Activated naive CD8-positive, alpha-beta T cell treated with anti-CD3 and anti-CD28 coated beads, Interleukin-2, amount 10 ng/mL, durations not matched to agents 7 days and 5 days (primary cell): ENCODE data around the gene IFI44. TPM values are rescaled to one million over a fixed set of nuclear protein-coding genes. Genes with fewer than 3 reads are reported as not detected.

Experiments used
- ATAC-seq: fragments of 150-1000 bp; cut with Tn5 transposase; one replicate; pipeline ENCODE4 v1.10.0; 2021; ENCODE audit warnings: low read depth, moderate library complexity
- POLR2A ChIA-PET: fragments of 350-600 bp; sonication (Branson Sonifier 250); formaldehyde crosslinking; loops from one replicate; lab custom pipeline; 2021; ENCODE audit warnings: antibody characterized with exemption; lab: Charles Lee
- DNase-seq: peaks from one replicate; pipeline ENCODE4 v3.0.0; 2021
- H3K27ac Mint-ChIP-seq: one replicate; pipeline ENCODE4 v1.8.0; 2022; ENCODE audit warnings: mild to moderate bottlenecking, mixed read lengths
- H3K27me3 Mint-ChIP-seq: one replicate; pipeline ENCODE4 v1.8.0; 2022; ENCODE audit warnings: mild to moderate bottlenecking, moderate library complexity, mixed read lengths
- H3K36me3 Mint-ChIP-seq: one replicate; pipeline ENCODE4 v1.8.0; 2021; ENCODE audit warnings: mild to moderate bottlenecking, mixed read lengths
- H3K4me1 Mint-ChIP-seq: one replicate; pipeline ENCODE4 v1.8.0; 2021; ENCODE audit warnings: mixed read lengths
- H3K4me3 Mint-ChIP-seq: one replicate; pipeline ENCODE4 v1.8.0; 2022; ENCODE audit warnings: mild to moderate bottlenecking, moderate library complexity, mixed read lengths
- H3K9me3 Mint-ChIP-seq: one replicate; pipeline ENCODE4 v1.8.0; 2021; ENCODE audit warnings: mixed read lengths
- total RNA-seq, 2 experiments: library from RNA; stranded (reverse); gene quantifications; one replicate each; pipeline ENCODE4 v1.2.3, GENCODE V29; 2021

Gene IFI44
- total RNA-seq, 2 experiments from 2014 or later = 180 to 186 TPM

- Mint-ChIP-seq H3K4me3 (no peak overlapping the region), H3K9me3 (no peaks in the 10 kb centered on the region), H3K27me3 (no peaks in the 10 kb centered on the region), H3K27ac (no peak overlapping the region), H3K4me1 (peaks cover 24% of the 10 kb centered on the region), H3K36me3 (peaks cover 57% of the 10 kb centered on the region)
- POLR2A ChIA-PET = interaction anchor here (1.9 to 2.3 kb wide), 2 partner anchors 38 to 45 kb away, joined by 4 to 13 read pairs; partner anchors contain the start of gene IFI44L
- DNase-seq (no peak), ATAC-seq (peak; percentile 41)
Observed at GRCh38 chr1:78664763-78665162, 15.1 kb downstream of the IFI44 start.

- peak; percentile 24 for ATAC-seq
- Mint-ChIP-seq H3K4me1 (peaks cover 24% of the 10 kb centered on the region), H3K9me3 (no peaks in the 10 kb centered on the region), H3K36me3 (peaks cover 56% of the 10 kb centered on the region), H3K27me3 (no peaks in the 10 kb centered on the region), H3K4me3 (no peak overlapping the region), H3K27ac (no peak overlapping the region)
- no peak for DNase-seq
- POLR2A ChIA-PET = interaction anchor here (1.0 to 2.6 kb wide), 5 partner anchors 15 to 46 kb away, joined by 3 to 13 read pairs (median 4); partner anchors contain the start of gene IFI44L
Observed at GRCh38 chr1:78665809-78666208, 16.2 kb downstream of the IFI44 start.

- H3K36me3 Mint-ChIP-seq = peaks cover 54% of the 10 kb centered on the region
- H3K4me3 Mint-ChIP-seq = no peak overlapping the region
- DNase-seq (no peak), ATAC-seq (no peak)
- H3K4me1 Mint-ChIP-seq = peaks cover 24% of the 10 kb centered on the region
- no peaks in the 10 kb centered on the region for H3K9me3 Mint-ChIP-seq
- H3K27me3 Mint-ChIP-seq = no peaks in the 10 kb centered on the region
- H3K27ac Mint-ChIP-seq = no peak overlapping the region
- POLR2A ChIA-PET = interaction anchor here (2.6 kb wide), 1 partner anchor 45 kb away, joined by 11 read pairs; no protein-coding TSS in a partner anchor
Observed at GRCh38 chr1:78667939-78668338, 18.3 kb downstream of the IFI44 start.

- peaks cover 22% of the 10 kb centered on the region for H3K4me1 Mint-ChIP-seq
Observed at GRCh38 chr1:78668427-78668826, 18.8 kb downstream of the IFI44 start.

GRCh38 chr1:78672428-78672827, 22.8 kb downstream of the IFI44 start:
- POLR2A ChIA-PET = interaction anchor here (0.6 to 2.9 kb wide), 3 partner anchors 34 to 53 kb away, joined by 3 to 11 read pairs (median 3); partner anchors contain the start of gene IFI44L
- ATAC-seq (no peak), DNase-seq (no peak)
- Mint-ChIP-seq H3K4me1 (peaks cover 25% of the 10 kb centered on the region), H3K4me3 (no peak overlapping the region), H3K27me3 (no peaks in the 10 kb centered on the region), H3K36me3 (peaks cover 32% of the 10 kb centered on the region), H3K9me3 (no peaks in the 10 kb centered on the region), H3K27ac (peak overlapping the region; percentile 17)

More at GRCh38 chr1:78668427-78668826, 18.8 kb downstream of the IFI44 start:
- H3K36me3 Mint-ChIP-seq = peaks cover 49% of the 10 kb centered on the region
- H3K4me3 Mint-ChIP-seq = no peak overlapping the region
- ATAC-seq (no peak), DNase-seq (no peak)
- POLR2A ChIA-PET = no interaction called here
- no peak overlapping the region for H3K27ac Mint-ChIP-seq
- H3K27me3 Mint-ChIP-seq = no peaks in the 10 kb centered on the region
- no peaks in the 10 kb centered on the region for H3K9me3 Mint-ChIP-seq

GRCh38 chr1:78673120-78673519, 23.5 kb downstream of the IFI44 start:
- POLR2A ChIA-PET = interaction anchor here (1.6 to 2.9 kb wide), 2 partner anchors 51 to 53 kb away, joined by 3 to 11 read pairs; partner anchors contain the start of gene IFI44L
- peaks cover 37% of the 10 kb centered on the region for H3K36me3 Mint-ChIP-seq
- peaks cover 32% of the 10 kb centered on the region for H3K4me1 Mint-ChIP-seq
- no peak overlapping the region for H3K27ac Mint-ChIP-seq
- DNase-seq (no peak), ATAC-seq (peak; percentile 59)
- H3K27me3 Mint-ChIP-seq = no peaks in the 10 kb centered on the region
- H3K9me3 Mint-ChIP-seq = no peaks in the 10 kb centered on the region
- H3K4me3 Mint-ChIP-seq = no peak overlapping the region

GRCh38 chr1:78676347-78676982, 26.8 kb downstream of the IFI44 start:
- Mint-ChIP-seq H3K4me1 (peaks cover 27% of the 10 kb centered on the region), H3K27me3 (no peaks in the 10 kb centered on the region), H3K27ac (no peak overlapping the region), H3K4me3 (no peak overlapping the region), H3K36me3 (peaks cover 26% of the 10 kb centered on the region), H3K9me3 (peaks cover 4% of the 10 kb centered on the region)
- POLR2A ChIA-PET = interaction anchor here (0.7 to 1.2 kb wide), 2 partner anchors 57 to 363 kb away, joined by 4 to 7 read pairs; partner anchors contain the start of gene IFI44L
- ATAC-seq (no peak), DNase-seq (no peak)

- no peak for ATAC-seq
- Mint-ChIP-seq H3K27me3 (peaks cover 3% of the 10 kb centered on the region), H3K9me3 (peaks cover 4% of the 10 kb centered on the region), H3K4me1 (peaks cover 22% of the 10 kb centered on the region), H3K4me3 (no peak overlapping the region), H3K27ac (peak overlapping the region; percentile 60), H3K36me3 (peaks cover 20% of the 10 kb centered on the region)
- POLR2A ChIA-PET = interaction anchor here (0.7 to 1.9 kb wide), 2 partner anchors 57 to 363 kb away, joined by 4 to 21 read pairs; partner anchors contain the start of gene IFI44L
- no peak for DNase-seq
Observed at GRCh38 chr1:78676993-78677392, 27.4 kb downstream of the IFI44 start.

GRCh38 chr1:78677788-78678187, 28.2 kb downstream of the IFI44 start:
- Mint-ChIP-seq H3K27me3 (peaks cover 3% of the 10 kb centered on the region), H3K4me3 (peak overlapping the region; percentile 70), H3K27ac (peak overlapping the region; percentile 92), H3K36me3 (peaks cover 20% of the 10 kb centered on the region), H3K4me1 (peaks cover 22% of the 10 kb centered on the region), H3K9me3 (peaks cover 4% of the 10 kb centered on the region)
- no peak for DNase-seq
- POLR2A ChIA-PET = interaction anchor here (0.6 to 1.9 kb wide), 5 partner anchors 23 to 673 kb away, joined by 3 to 21 read pairs (median 4); partner anchors contain the start of genes DNAJB4, IFI44 and IFI44L
- no peak for ATAC-seq

GRCh38 chr1:78678324-78678723, 28.7 kb downstream of the IFI44 start:
- H3K4me3 Mint-ChIP-seq = peak overlapping the region; percentile 70
- ATAC-seq = peak; percentile 86
- POLR2A ChIA-PET = interaction anchor here (0.6 to 1.9 kb wide), 5 partner anchors 24 to 674 kb away, joined by 3 to 21 read pairs (median 4); partner anchors contain the start of genes DNAJB4, IFI44 and IFI44L

GRCh38 chr1:78681265-78681664, 31.6 kb downstream of the IFI44 start:
- Mint-ChIP-seq H3K4me3 (no peak overlapping the region), H3K27me3 (peaks cover 5% of the 10 kb centered on the region), H3K9me3 (peaks cover 4% of the 10 kb centered on the region), H3K36me3 (peaks cover 14% of the 10 kb centered on the region), H3K27ac (no peak overlapping the region), H3K4me1 (peaks cover 24% of the 10 kb centered on the region)
- DNase-seq (no peak), ATAC-seq (no peak)
- POLR2A ChIA-PET = no interaction called here

More at GRCh38 chr1:78678324-78678723, 28.7 kb downstream of the IFI44 start:
- DNase-seq = no peak
- H3K27me3 Mint-ChIP-seq = peaks cover 3% of the 10 kb centered on the region
- H3K27ac Mint-ChIP-seq = peak overlapping the region; percentile 92
- peaks cover 24% of the 10 kb centered on the region for H3K4me1 Mint-ChIP-seq
- peaks cover 4% of the 10 kb centered on the region for H3K9me3 Mint-ChIP-seq
- peaks cover 20% of the 10 kb centered on the region for H3K36me3 Mint-ChIP-seq

GRCh38 chr1:78682496-78682895, 32.9 kb downstream of the IFI44 start:
- peaks cover 14% of the 10 kb centered on the region for H3K36me3 Mint-ChIP-seq
- H3K27ac Mint-ChIP-seq = no peak overlapping the region
- H3K9me3 Mint-ChIP-seq = peaks cover 4% of the 10 kb centered on the region
- POLR2A ChIA-PET = no interaction called here
- peaks cover 5% of the 10 kb centered on the region for H3K27me3 Mint-ChIP-seq
- DNase-seq = no peak
- H3K4me3 Mint-ChIP-seq = no peak overlapping the region
- peaks cover 18% of the 10 kb centered on the region for H3K4me1 Mint-ChIP-seq
- no peak for ATAC-seq

- Mint-ChIP-seq H3K4me1 (peaks cover 12% of the 10 kb centered on the region), H3K36me3 (peaks cover 10% of the 10 kb centered on the region), H3K27me3 (peaks cover 5% of the 10 kb centered on the region), H3K9me3 (peaks cover 4% of the 10 kb centered on the region), H3K27ac (no peak overlapping the region), H3K4me3 (no peak overlapping the region)
- DNase-seq (no peak), ATAC-seq (no peak)
- POLR2A ChIA-PET = no interaction called here
Observed at GRCh38 chr1:78683079-78683478, 33.4 kb downstream of the IFI44 start.
